ENCODE data around the gene BAIAP2.

Gene BAIAP2

DNA sequence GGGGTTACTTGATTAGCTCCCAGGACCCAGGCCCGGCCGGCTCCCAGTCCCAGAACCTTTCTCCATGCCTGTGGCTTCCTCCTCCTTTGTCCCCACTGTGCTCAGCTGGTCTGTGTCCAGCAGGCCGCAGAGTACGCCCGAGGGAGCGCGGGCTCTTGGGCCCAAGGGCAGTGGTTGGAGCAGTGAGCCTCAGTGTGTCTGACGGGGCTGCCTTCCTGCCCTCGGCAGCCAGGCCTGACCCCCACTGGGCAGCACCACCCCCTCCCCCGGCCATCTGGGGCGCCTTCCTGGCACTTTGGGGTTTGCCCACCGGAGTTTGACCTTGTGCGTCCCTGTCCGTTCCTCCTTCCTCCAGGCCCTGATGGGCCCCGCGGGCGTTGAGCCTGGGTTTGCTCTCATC lies 67.9 kb downstream of the BAIAP2 start:
- in situ Hi-C loops (cut with MboI; ENCODE audit: low sequenced_read_pairs), result no loop called here

DNA sequence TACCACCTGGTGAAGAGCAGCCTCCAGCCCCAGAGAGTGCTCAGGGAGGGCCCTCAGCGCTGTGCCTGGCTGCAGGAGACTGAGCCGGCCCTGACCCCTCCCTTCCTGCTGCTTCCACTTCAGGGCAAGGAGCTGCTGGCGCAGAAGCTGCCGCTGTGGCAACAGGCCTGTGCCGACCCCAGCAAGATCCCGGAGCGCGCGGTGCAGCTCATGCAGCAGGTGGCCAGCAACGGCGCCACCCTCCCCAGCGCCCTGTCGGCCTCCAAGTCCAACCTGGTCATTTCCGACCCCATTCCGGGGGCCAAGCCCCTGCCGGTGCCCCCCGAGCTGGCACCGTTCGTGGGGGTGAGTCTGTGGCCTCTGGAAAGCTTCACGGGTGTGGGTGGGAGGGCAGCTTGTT lies 68.4 kb downstream of the BAIAP2 start:
- in situ Hi-C loops (cut with MboI; ENCODE audit: low sequenced_read_pairs), result no loop called here

DNA sequence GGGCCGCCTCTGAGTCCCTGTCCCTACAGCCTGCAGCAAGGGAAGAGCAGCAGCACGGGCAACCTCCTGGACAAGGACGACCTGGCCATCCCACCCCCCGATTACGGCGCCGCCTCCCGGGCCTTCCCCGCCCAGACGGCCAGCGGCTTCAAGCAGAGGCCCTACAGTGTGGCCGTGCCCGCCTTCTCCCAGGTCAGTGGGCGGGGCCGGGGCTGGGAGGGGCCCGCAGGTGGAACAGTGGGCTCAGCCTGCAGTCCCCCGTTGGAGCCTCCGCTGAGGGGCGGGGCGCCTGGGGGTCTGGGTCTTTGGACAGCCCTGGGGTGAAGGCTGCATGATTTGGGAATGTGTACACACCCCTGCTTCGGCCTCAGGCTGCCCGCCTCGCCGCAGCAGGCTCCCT lies 71.8 kb downstream of the BAIAP2 start:
- in situ Hi-C loops (cut with MboI; ENCODE audit: low sequenced_read_pairs), result no loop called here

DNA sequence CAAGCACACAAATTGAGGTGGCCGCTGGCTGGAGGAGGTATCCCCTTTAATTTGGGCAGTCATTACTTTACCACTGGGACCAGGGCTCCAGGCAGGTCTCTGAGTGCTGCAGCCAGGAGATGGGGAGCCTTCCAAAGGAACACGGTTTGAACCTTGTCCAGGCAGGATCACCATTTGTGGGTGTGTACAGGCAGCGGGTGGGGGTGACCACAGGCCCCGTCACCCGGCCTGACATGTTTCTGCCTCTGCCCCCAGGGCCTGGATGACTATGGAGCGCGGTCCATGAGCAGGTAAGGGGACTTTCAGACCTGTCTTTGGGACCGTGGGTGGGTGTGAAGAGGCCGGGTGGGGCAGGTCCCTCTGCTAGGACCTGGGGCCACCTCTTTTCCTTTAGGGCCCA lies 73.3 kb downstream of the BAIAP2 start:
- in situ Hi-C loops (cut with MboI; ENCODE audit: low sequenced_read_pairs), result no loop called here

DNA sequence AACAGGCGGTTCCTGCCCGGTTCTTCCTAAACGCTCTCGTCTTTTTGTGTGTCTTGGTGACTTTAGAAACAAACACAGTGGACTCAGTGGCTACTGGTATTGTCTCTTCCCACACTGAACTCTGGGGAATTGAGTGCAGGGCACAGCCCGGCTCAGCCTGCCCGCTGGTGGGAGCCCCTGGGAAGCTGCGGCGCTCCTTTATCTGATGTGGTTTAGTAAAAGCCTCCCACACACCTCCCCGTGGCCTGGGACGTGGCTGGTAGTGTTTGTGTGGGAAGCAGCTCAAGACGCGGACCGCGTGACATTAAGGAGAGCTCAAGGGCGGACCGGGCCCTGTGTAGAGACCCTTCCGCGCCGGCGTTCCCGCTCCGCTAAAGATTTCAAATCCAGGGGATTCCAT lies 75.0 kb downstream of the BAIAP2 start:
- in situ Hi-C loops (cut with MboI; ENCODE audit: low sequenced_read_pairs), result no loop called here

DNA sequence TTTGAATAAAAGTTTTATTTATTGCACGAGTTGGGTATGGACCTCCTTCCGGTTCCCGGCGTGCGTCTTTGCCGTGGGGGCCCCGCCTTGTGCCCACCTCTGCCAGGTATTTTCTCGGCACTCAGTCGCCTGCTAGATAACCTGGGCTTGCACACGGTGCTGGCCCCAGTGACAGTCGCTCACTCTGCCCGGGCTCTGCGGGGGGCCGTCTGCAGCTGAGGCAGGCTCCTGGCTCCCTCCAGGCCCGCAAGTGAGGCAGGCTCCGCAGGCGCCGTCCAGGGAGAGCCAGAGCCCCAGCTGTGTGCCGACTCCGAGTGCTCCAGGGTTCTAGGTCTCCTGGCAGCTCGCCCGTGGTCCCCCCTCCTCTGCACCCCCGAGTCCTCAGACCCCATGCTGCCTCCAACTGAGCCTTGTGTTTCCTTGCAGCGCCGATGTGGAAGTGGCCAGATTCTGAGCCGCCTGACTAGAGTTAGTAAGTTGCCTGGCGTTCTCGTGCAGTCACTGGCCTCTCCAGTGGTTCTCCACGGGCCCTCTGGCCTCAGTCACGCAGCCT lies 75.6 kb downstream of the BAIAP2 start:
- in situ Hi-C loops (cut with MboI; ENCODE audit: low sequenced_read_pairs), result no loop called here

DNA sequence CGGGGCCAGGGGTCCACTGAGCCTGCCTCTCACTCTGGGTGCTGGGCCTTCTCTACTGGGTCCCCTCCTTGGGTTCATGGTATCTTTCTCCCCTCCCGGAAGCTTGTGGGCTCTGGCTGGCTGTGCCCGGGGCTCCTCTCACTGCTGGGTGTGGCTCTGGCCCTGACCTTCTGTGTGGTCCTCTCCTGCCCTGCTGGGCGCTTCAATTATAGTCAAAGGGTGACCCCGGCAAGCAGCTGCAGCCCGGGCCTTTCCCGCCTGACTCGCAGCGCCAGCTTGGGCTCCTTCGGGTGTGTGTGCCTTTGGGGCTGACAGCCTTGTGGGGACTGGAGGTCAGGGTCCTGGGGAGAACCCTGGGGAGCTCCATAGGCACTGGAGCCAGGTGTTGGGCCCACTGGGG lies 76.1 kb downstream of the BAIAP2 start:
- in situ Hi-C loops (cut with MboI; ENCODE audit: low sequenced_read_pairs), result no loop called here

DNA sequence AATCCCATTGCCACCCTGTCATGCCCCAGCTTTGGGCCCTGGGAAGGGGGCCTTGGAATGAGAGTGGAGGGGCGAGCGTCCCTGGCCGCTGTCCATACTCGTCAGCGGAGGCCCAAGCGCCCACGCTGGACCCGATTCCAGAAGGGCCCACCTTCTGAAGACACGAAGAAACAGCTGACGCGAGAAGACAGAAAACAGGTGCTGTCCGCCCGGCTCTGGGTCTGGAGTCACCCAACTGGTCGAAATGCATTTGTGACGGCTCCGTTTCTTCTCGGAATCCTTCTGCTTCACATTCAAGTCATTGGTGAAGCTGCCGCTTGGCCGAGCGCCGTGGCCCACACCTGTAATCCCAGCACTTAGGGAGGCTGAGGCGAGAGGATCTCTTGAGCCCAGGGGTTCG lies 77.5 kb downstream of the BAIAP2 start:
- in situ Hi-C loops (cut with MboI; ENCODE audit: low sequenced_read_pairs), result no loop called here

DNA sequence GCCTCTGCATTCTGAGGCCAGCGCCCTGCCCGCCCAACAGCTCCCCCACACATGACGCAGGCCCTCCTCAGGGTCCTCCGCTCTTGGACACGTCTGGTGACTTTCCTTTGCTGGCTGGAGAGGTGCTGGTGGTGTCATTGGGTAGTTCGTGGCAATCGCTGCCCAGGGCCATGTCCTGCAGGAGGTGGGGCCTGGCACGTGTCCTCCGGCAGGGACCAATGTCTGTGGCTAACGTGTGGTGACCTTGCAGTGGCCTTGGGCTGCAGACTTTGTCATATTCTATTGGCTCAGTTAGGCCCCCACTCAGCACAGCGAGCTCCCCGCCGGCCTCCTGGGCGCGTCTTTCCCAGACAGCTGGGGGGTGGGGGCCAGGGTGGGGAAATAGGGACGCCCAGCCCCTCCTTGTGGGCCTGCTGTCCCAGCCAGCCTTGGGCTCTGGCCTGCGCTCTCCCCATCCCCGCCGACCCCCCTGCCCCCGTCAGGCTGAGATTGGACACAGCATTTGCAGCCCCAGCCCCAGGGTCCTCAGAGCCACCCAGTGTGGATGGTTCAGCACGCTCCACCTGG lies 78.3 kb downstream of the BAIAP2 start:
- in situ Hi-C loops (cut with MboI; ENCODE audit: low sequenced_read_pairs), result no loop called here

DNA sequence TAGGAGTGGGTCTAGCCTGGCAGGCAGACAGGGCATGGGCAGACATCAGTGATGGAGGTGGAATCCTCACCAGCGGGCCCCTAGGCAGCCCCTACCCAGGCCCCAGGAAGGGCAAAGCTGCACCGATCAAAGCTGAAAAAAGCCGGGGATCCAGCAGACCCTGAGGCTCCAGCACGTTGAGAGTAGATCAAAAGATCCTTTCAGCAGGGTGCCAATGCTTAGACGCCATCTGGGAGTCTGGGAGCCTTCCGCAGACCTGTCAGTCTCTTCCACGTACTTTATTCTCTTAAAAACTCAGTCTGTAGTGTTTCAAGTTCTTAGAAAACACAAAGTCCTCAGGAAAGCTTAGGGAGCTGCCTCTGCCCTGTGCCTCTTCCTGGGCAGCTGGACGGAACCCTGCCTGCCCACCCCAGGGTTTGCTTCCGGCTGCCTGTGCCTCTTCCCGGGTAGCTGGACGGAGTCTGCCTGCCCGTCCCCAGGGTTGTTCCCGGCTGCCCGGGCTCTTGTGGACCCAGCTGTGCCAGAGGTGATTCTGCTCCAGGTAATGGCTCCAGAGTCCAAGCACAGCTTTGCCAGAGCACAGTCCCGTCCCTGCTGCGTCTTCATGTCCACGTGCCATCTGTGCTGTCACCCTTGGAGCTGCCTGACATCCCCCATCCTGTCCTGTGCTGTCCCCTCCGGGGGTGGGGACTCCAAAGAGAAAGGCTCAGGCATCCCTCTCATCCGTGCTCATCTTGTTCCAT lies 79.6 kb downstream of the BAIAP2 start:
- in situ Hi-C loops (cut with MboI; ENCODE audit: low sequenced_read_pairs), result no loop called here

DNA sequence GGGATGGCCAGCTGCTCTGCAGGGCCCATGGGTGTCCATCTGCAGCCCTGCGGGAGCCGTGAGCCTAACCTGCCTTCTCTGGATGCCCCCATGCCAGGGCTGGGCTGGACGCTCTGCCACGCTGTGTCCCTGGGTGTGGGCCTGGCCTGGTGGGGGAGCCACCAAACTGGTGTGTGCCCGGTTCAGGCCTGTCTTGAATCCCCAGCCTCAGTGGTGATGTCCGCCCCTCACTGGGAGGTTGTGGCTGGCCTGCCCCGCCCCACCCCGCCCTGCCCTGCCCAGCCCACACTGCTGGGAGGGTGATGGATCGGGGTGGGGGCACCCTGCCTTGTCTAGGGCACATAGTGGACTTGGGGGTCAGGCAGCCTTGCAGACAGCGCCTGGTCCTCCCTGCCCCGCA lies 80.3 kb downstream of the BAIAP2 start:
- in situ Hi-C loops (cut with MboI; ENCODE audit: low sequenced_read_pairs), result no loop called here

DNA sequence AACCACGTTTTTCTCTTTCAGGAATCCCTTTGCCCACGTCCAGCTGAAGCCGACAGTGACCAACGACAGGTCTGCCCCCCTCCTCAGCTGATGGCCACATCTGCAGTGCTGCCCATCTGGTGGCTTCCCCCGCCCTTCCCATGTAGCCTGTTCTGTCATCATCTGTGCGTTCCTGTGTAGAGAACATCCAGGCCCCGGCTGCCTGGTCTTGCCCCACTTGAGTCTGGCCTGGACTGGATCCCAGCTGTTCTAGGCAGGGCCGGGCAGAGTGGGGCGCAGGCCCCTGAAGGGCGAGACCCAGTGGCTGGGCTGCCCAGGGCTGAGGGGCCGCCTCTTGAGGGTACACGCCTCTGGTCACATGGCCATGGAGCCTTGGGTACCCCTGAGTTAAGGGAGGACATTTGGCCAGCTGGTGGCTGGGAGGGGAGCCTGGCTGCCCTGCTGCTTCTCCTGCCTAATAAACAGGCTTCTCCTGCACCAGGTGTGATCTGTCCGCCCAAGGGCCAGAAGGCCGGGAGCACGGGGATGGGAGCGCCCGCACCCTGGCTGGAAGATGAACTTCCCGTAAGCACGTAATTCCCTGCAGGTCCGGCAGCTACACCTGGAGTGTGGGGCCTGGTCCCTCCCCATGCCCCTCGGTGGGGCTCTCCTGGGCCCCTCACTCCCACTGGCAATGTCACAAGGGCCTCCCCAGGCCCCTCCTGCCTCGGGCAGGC lies 81.0 kb downstream of the BAIAP2 start:
- in situ Hi-C loops (cut with MboI; ENCODE audit: low sequenced_read_pairs), result no loop called here

DNA sequence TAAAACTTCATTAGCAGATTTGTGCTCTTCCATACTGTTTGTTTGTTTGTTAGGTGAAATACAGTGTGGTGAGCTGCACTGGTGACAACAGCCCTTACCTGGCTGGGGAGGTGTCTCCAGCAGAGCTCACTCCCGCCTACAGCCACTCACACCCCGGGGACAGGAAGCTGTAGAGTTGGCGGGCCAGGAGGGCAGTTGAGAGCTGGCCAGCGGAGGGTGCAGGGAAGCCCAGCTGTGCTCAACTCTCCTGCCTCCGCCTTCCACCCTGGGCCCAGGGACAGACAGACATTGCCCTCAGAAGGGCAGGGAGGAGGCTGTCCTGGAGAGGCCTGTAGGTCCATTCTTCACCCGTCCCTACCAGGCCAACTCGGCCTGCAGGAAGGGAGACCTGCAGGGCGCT lies 81.8 kb downstream of the BAIAP2 start:
- in situ Hi-C loops (cut with MboI; ENCODE audit: low sequenced_read_pairs), result no loop called here

DNA sequence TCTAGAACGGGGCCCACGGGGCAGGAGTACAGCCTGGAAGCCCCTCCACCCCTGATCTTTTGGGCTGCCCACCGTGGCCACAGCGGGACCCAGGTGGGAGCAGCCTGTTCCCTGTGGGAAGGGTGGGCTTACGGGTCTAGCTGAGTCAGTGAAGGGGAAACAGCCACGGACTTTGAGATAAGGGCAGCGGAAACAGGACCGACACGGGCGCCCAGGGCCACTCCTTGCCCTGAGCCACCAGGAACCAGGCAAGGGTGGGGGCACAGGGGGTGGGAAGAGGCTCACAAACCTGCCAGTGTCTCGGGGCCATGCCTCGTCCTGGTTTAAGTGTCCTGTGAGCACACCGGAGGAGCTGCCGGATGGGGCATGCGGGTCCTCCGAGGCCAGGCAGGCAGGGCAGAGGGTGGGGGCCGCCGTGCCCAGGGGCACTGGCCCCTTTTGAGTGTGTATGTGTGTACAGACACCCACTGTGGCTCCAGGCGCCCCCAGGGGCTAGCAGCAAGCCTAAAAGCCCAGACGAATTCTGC lies 82.8 kb downstream of the BAIAP2 start:
- in situ Hi-C loops (cut with MboI; ENCODE audit: low sequenced_read_pairs), result no loop called here

DNA sequence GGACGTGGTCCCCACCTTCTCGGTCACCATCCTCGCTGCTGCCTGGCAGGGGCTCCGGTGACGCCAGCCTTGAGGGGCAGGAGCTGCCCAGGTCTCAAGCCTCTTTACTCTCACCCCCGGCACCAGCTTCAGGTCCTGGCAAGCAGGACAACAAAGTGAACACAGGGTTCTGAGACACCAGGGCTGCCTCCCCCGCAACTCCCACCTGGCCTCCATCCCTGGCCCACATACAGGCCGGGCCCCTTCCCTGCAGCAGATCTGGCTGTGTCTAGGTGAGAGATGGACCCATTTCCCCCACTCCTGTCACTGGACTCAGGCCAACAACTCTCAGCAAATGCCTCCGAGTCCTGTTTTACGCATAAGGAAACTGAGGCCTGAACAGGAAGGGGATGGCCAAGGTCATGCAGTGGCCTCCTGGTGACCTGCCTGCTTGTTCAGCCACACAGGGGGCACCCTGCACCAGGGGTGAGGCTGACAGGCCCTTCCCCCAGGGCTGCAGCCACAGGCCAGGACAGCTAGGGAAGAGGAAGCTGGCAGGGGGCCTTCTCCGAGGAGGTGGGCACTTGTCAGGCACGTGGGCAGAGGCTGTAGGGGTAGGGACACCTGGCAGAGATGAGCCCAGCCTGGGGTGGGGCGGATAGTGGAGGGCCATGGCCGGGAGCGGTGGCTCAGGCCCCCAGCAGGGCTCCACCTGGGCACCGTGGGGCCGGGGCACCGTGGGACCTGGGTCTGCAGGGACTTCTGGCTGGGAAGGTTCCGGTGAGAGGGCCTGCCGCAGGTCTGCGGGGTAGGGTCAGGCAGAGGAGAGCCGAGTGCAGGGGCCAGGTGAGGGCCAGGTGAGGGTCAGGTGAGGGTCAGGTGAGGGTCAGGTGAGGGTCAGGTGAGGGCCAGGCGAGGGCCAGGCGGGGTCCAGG lies 83.6 kb downstream of the BAIAP2 start:
- in situ Hi-C loops (cut with MboI; ENCODE audit: low sequenced_read_pairs), result no loop called here

DNA sequence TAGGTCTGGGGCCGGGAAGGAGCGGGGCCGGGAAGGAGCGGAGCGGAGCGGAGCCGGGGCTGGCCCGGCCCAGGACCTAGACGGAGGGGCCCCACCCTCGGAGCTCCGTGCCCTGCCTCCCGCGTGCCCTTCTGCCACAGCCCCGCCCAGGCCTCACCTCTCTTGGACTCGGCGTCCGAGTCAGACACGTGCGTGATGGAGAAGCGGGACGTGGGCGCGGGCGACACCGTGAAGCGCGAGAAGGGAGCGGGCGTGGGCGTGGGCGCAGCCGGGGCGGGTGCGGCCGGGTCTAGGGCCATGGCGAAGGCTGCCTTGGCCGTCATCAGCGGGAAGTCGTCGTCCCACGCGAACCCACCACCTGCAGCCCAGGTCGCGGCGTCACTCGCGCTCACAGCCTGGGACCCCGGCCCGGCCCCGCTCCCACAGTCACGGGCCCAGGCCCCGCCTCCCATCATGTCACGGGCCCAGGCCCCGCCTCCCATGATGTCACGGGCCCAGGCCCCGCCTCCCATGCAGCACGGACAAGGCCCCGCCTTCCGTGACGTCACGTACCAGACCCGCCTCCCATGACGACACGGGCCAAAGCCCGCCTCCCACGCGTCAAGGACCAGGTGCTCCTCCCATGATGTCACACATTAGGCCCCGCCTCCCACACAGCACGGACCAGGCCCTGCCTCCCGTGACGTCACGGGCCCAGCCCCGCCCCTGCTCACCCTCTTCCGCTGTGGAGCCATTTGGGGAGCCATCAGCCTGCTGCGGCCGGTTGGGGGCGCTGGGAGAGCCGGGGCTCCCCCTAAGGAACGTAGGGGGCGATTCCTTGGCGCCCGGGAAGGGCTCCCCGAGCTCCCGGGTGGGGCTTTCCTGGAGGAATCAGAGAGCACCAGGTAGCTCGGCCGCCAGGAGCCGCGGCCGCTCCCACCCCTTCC lies 84.5 kb downstream of the BAIAP2 start:
- in situ Hi-C loops (cut with MboI; ENCODE audit: low sequenced_read_pairs), result no loop called here

DNA sequence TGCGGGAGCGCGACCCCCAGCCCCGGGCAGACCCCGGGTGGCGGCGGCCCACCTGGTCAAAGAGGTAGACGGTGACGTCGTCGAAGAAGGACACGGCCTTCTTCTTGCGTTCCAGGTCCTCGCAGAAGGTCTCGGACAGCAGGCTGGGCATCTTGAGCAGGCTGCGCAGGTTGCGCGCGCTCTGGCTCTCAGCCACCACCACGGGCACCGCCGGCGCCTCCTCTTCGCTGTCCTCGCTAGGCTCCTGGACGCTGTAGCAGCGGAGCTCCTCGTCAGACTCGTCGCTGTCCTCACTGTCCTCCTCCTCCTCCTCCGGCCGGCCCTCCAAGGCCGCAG lies 85.2 kb downstream of the BAIAP2 start:
- in situ Hi-C loops (cut with MboI; ENCODE audit: low sequenced_read_pairs), result no loop called here

DNA sequence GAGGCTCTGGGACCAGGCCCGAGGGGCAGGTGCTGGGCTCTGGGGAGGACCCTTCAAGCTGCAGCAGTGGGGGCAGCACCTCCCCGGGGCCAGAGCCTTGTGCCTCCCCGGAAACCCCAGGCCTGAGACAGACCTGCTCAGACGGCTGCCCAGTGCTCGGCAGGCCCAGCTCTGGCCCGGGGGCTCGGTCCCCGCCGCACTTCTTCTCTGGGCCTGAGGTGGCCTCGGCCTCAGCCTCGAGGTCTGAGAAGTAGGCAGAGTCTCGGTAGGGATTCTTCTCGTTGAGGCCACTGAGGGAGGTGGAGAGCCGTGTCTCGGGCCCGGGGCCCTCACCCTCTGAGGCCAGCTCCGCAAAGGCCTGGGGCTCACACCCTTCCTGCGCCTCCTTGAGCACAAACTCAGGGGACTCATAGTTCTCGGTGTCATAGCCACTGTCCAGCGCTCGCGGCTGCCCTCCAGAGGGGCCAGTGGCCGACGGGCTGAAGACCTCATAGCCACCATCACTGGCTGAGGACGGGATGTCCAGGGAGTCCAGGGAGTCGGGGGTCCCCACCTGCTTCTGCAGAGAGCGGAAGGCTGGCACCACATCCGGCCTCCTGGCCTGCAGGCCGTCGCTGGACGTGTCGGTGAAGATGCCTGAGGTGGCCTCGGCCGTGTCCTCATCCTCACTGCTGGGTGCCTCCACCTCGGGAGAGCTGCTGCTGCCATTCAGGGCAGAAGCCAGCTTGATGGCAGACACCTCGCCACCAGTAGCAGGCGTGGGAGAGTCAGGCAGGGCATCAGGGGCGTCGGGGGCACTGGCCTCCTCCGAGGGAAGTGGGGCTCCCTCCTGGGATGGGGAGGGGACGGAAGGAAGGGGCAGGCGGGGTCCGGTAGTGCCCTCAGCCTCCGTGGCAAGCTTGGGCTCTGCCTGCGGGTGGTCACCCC lies 86.0 kb downstream of the BAIAP2 start:
- in situ Hi-C loops (cut with MboI; ENCODE audit: low sequenced_read_pairs), result no loop called here
